IPS-NIHi7 (cell line): ENCODE measurements around the gene DPP9.

Experiments
- DNase-seq: peaks from one replicate; pipeline ENCODE4 v3.0.0; 2012; ENCODE audit warnings: mixed read lengths; ENCODE audit errors: extremely low spot score

The DPP9 gene

GRCh38 chr19:4657262-4657661, 66.4 kb downstream of the DPP9 start:
- no peak for DNase-seq

- no peak for DNase-seq
Observed at GRCh38 chr19:4656102-4656501, 67.5 kb downstream of the DPP9 start.

GRCh38 chr19:4654437-4655361, 68.9 kb downstream of the DPP9 start:
- no peak for DNase-seq

- no peak for DNase-seq
Observed at GRCh38 chr19:4653793-4654436, 69.7 kb downstream of the DPP9 start.

- no peak for DNase-seq
Observed at GRCh38 chr19:4652075-4652474, 71.6 kb downstream of the DPP9 start.

- no peak for DNase-seq
Observed at GRCh38 chr19:4650159-4650558, 73.5 kb downstream of the DPP9 start.

- DNase-seq, result no peak
Observed at GRCh38 chr19:4649392-4650047, 74.1 kb downstream of the DPP9 start.

- DNase-seq, result no peak
Observed at GRCh38 chr19:4647676-4648644, 75.7 kb downstream of the DPP9 start.

- no peak for DNase-seq
Observed at GRCh38 chr19:4645718-4646117, 77.9 kb downstream of the DPP9 start.

- DNase-seq, result no peak
Observed at GRCh38 chr19:4642625-4643024, 81.0 kb downstream of the DPP9 start.

GRCh38 chr19:4641132-4641531, 82.5 kb downstream of the DPP9 start:
- DNase-seq, result no peak

GRCh38 chr19:4640247-4641000, 83.2 kb downstream of the DPP9 start:
- DNase-seq, result no peak

- DNase-seq, result no peak
Observed at GRCh38 chr19:4639531-4640246, 84.0 kb downstream of the DPP9 start.

- DNase-seq, result peak; percentile 100
Observed at GRCh38 chr19:4638828-4639530, 84.7 kb downstream of the DPP9 start, which contains the start of gene TNFAIP8L1. TNFAIP8L1 (plus strand) TSS chr19:4639516; CDS start chr19:4651870, 12,354 bp downstream.

- no peak for DNase-seq
Observed at GRCh38 chr19:4638317-4638716, 85.3 kb downstream of the DPP9 start.

GRCh38 chr19:4636761-4637160, 86.9 kb downstream of the DPP9 start:
- no peak for DNase-seq

- peak; percentile 83 for DNase-seq
Observed at GRCh38 chr19:4636151-4636717, 87.4 kb downstream of the DPP9 start.

GRCh38 chr19:4635754-4636116, 87.9 kb downstream of the DPP9 start:
- DNase-seq, result no peak
